ENCODE data around the gene CDC42BPB. TPM values are rescaled to one million over a fixed set of nuclear protein-coding genes. Genes with fewer than 3 reads are reported as not detected.

CDC42BPB gene
- total RNA-seq, 1 donor from 2014 or later = 48.2 TPM

DNA sequence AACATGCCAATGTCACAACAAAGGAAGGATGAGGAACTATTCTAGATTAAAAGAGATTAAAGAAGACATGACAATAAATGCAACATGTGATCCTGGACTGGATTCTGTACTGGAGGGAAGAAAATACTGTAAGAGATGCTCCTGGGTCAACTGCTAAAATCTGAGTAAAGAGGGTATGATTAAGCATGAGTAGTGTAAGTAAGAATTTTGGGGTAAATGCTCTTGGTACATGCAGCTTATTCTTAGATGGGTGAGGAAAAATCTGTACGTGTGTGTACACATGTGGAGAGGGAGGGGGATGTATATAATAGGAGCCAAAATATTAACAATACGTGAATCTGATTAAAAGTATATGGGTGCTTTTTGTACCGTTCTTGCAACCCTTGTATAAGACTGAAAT is 66.0 kb downstream of the CDC42BPB start:
- Histone ChIP-seq H3K4me3 (no peak overlapping the region), H3K79me2 (ENCODE audit: low read depth) (no peaks in the 10 kb centered on the region), H3K4me1 (no peaks in the 10 kb centered on the region), H3F3A (ENCODE audit: low read depth) (no peaks in the 10 kb centered on the region), H3K9ac (no peak overlapping the region), H3K27me3 (no peaks in the 10 kb centered on the region), H3K36me3 (peaks cover 16% of the 10 kb centered on the region), H3K4me2 (no peak overlapping the region), H3K27ac (no peak overlapping the region), H4K20me1 (ENCODE audit: low read depth) (no peaks in the 10 kb centered on the region), H3K9me3 (ENCODE audit: low read depth) (peaks cover 14% of the 10 kb centered on the region), H2AFZ (replicated peaks) (no peak overlapping the region)
- Mint-ChIP-seq H3K4me1 (no peaks in the 10 kb centered on the region), H3K27me3 (ENCODE audit: insufficient read depth, low read depth) (peaks cover 2% of the 10 kb centered on the region), H3K27ac (no peak overlapping the region), H3K36me3 (peaks cover 63% of the 10 kb centered on the region), H3K4me3 (no peak overlapping the region), H3K9me3 (peaks cover 21% of the 10 kb centered on the region)
- no peak for DNase-seq (ENCODE audit: low spot score)
- TF ChIP-seq CTCF (IDR thresholded peaks at IDR 0.05) (no peak), EZH2 (IDR thresholded peaks at IDR 0.05) (no peak), EZH2phosphoT487 (IDR thresholded peaks at IDR 0.05) (no peak)

DNA sequence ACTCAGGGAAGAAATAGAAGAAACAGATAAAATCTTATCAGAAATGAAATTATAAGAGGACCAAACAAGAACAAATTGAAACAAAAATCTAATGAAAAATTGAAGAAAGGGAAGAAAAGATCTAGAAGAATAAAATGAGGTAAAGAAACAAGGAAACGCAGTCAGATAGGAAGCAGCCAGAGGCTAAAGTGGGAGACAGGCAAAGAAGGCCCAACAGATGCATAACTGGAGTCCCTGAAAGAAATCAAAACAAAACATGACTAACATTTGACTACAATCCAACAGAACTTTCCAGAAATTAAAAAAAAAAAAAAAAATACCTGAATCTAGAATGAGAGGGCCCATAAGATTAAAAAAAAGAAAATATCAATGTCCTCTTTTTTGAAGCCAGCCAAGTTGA is 69.3 kb downstream of the CDC42BPB start:
- no peaks in the 10 kb centered on the region for H3K4me1 Mint-ChIP-seq
- no peak overlapping the region for H3K27ac Mint-ChIP-seq
- Histone ChIP-seq H3K36me3 (peaks cover 16% of the 10 kb centered on the region), H3F3A (ENCODE audit: low read depth) (no peaks in the 10 kb centered on the region), H4K20me1 (ENCODE audit: low read depth) (no peaks in the 10 kb centered on the region), H3K27me3 (no peaks in the 10 kb centered on the region), H2AFZ (replicated peaks) (no peak overlapping the region), H3K4me2 (no peak overlapping the region), H3K9me3 (ENCODE audit: low read depth) (peaks cover 14% of the 10 kb centered on the region), H3K9ac (no peak overlapping the region), H3K79me2 (ENCODE audit: low read depth) (no peaks in the 10 kb centered on the region), H3K27ac (no peak overlapping the region), H3K4me3 (no peak overlapping the region), H3K4me1 (no peaks in the 10 kb centered on the region)
- no peak for TF ChIP-seq EZH2 (IDR thresholded peaks at IDR 0.05)
- no peak for TF ChIP-seq EZH2phosphoT487 (IDR thresholded peaks at IDR 0.05)
- no peak for TF ChIP-seq CTCF (IDR thresholded peaks at IDR 0.05)
- DNase-seq (ENCODE audit: low spot score) = no peak
- H3K4me3 Mint-ChIP-seq = no peak overlapping the region
- H3K27me3 Mint-ChIP-seq (ENCODE audit: insufficient read depth, low read depth) = peaks cover 2% of the 10 kb centered on the region
- peaks cover 68% of the 10 kb centered on the region for H3K36me3 Mint-ChIP-seq
- H3K9me3 Mint-ChIP-seq = peaks cover 21% of the 10 kb centered on the region

DNA sequence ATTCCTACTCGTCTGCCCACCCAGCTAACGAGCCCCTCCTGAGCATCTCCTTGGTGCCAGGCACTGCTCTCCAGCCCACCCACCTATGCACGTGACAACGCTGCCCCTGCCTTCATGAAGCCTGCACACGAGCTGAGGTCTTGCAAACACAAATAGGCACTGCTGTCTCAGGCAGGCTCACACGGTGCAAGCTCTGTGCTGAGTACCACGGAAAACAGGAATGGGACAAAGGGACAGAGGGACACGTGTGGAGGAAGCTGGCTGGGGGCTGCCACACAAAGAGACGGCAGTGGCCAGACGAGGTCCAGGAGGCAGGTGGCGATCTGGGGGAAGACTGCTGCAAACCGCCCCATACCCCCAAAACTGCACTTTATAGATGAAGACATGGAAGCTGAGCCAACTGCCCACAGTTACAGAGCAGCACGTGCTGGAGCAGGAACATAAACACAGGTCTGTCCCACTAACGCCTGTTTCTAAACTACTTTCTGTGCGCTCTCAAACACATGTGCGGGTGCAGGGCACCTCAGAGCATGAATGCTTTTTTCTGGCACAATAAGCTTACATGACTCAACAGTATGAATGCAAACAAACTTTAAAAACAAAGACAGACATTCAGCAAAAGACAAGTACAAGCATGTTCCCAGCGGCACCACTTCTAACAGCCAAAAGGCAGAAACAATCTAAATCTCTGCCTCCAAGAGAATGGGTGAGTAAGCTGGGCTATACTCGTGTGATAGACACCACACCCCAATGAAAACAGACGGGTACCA is 70.4 kb downstream of the CDC42BPB start:
- H3K27ac ChIP-seq = no peak overlapping the region
- H3K4me1 ChIP-seq = no peaks in the 10 kb centered on the region
- no peaks in the 10 kb centered on the region for H3F3A ChIP-seq (ENCODE audit: low read depth)
- peaks cover 14% of the 10 kb centered on the region for H3K9me3 ChIP-seq (ENCODE audit: low read depth)
- no peaks in the 10 kb centered on the region for H4K20me1 ChIP-seq (ENCODE audit: low read depth)
- TF ChIP-seq CTCF (IDR thresholded peaks at IDR 0.05) (no peak), EZH2phosphoT487 (IDR thresholded peaks at IDR 0.05) (no peak), EZH2 (IDR thresholded peaks at IDR 0.05) (no peak)
- no peaks in the 10 kb centered on the region for H3K27me3 ChIP-seq
- no peak overlapping the region for H3K27ac Mint-ChIP-seq
- H3K4me3 ChIP-seq = no peak overlapping the region
- no peak overlapping the region for H3K4me2 ChIP-seq
- peaks cover 16% of the 10 kb centered on the region for H3K36me3 ChIP-seq
- H3K4me1 Mint-ChIP-seq = no peaks in the 10 kb centered on the region
- no peak overlapping the region for H2AFZ ChIP-seq (replicated peaks)
- no peak overlapping the region for H3K4me3 Mint-ChIP-seq
- no peak for DNase-seq (ENCODE audit: low spot score)
- no peak overlapping the region for H3K9ac ChIP-seq
- no peaks in the 10 kb centered on the region for H3K79me2 ChIP-seq (ENCODE audit: low read depth)
- peaks cover 2% of the 10 kb centered on the region for H3K27me3 Mint-ChIP-seq (ENCODE audit: insufficient read depth, low read depth)
- H3K9me3 Mint-ChIP-seq = peaks cover 21% of the 10 kb centered on the region
- peaks cover 69% of the 10 kb centered on the region for H3K36me3 Mint-ChIP-seq

Data from neural progenitor cell (in vitro differentiated cells).